ENCODE data around the gene PECR.

PECR gene

GRCh38 chr2:216074794-216075193 is 6.8 kb downstream of the PECR start:
- no peak overlapping the region for H3K4me3 ChIP-seq (ENCODE audit: low read length)
- no peaks in the 10 kb centered on the region for H3K9me3 ChIP-seq (ENCODE audit: insufficient read depth, low read length)
- no peaks in the 10 kb centered on the region for H4K20me1 ChIP-seq (ENCODE audit: insufficient read depth, low read length)
- no peak overlapping the region for H3K27ac ChIP-seq (ENCODE audit: low read length)
- TF ChIP-seq CTCF (IDR thresholded peaks at IDR 0.05; ENCODE audit: low read depth, low read length) = no peak
- no peak for TF ChIP-seq EZH2phosphoT487 (IDR thresholded peaks at IDR 0.05; ENCODE audit: low read depth)
- peaks cover 5% of the 10 kb centered on the region for H3K36me3 ChIP-seq (replicated peaks; ENCODE audit: low read depth, low read length)
- H3K79me2 ChIP-seq (ENCODE audit: low read length) = no peaks in the 10 kb centered on the region
- no peak overlapping the region for H3K4me2 ChIP-seq (ENCODE audit: low read length)
- H3K4me1 ChIP-seq (ENCODE audit: low read length) = no peaks in the 10 kb centered on the region
- no peaks in the 10 kb centered on the region for H3K27me3 ChIP-seq (ENCODE audit: low read depth, low read length)
- H2AFZ ChIP-seq (ENCODE audit: low read depth, low read length) = no peak overlapping the region
- no peak overlapping the region for H3K9ac ChIP-seq (ENCODE audit: low read length)

- Histone ChIP-seq H3K4me3 (ENCODE audit: low read length) (no peak overlapping the region), H3K9ac (ENCODE audit: low read length) (no peak overlapping the region), H3K36me3 (replicated peaks; ENCODE audit: low read depth, low read length) (peaks cover 5% of the 10 kb centered on the region), H4K20me1 (ENCODE audit: insufficient read depth, low read length) (no peaks in the 10 kb centered on the region), H3K79me2 (ENCODE audit: low read length) (no peaks in the 10 kb centered on the region), H2AFZ (ENCODE audit: low read depth, low read length) (no peak overlapping the region), H3K27me3 (ENCODE audit: low read depth, low read length) (no peaks in the 10 kb centered on the region), H3K4me2 (ENCODE audit: low read length) (no peak overlapping the region), H3K4me1 (ENCODE audit: low read length) (peaks cover 1% of the 10 kb centered on the region), H3K27ac (ENCODE audit: low read length) (no peak overlapping the region), H3K9me3 (ENCODE audit: insufficient read depth, low read length) (no peaks in the 10 kb centered on the region)
- TF ChIP-seq CTCF (IDR thresholded peaks at IDR 0.05; ENCODE audit: low read depth, low read length) = no peak
- TF ChIP-seq EZH2phosphoT487 (IDR thresholded peaks at IDR 0.05; ENCODE audit: low read depth) = no peak
Observed at GRCh38 chr2:216074380-216074779, 7.2 kb downstream of the PECR start.

GRCh38 chr2:216073773-216074172 is 7.8 kb downstream of the PECR start:
- H3K27me3 ChIP-seq (ENCODE audit: low read depth, low read length) = no peaks in the 10 kb centered on the region
- H3K9ac ChIP-seq (ENCODE audit: low read length) = no peak overlapping the region
- no peaks in the 10 kb centered on the region for H3K9me3 ChIP-seq (ENCODE audit: insufficient read depth, low read length)
- no peak overlapping the region for H2AFZ ChIP-seq (ENCODE audit: low read depth, low read length)
- peaks cover 5% of the 10 kb centered on the region for H3K36me3 ChIP-seq (replicated peaks; ENCODE audit: low read depth, low read length)
- peaks cover 7% of the 10 kb centered on the region for H3K4me1 ChIP-seq (ENCODE audit: low read length)
- no peak overlapping the region for H3K27ac ChIP-seq (ENCODE audit: low read length)
- H4K20me1 ChIP-seq (ENCODE audit: insufficient read depth, low read length) = no peaks in the 10 kb centered on the region
- H3K79me2 ChIP-seq (ENCODE audit: low read length) = no peaks in the 10 kb centered on the region
- H3K4me2 ChIP-seq (ENCODE audit: low read length) = no peak overlapping the region
- TF ChIP-seq EZH2phosphoT487 (IDR thresholded peaks at IDR 0.05; ENCODE audit: low read depth) (no peak), CTCF (IDR thresholded peaks at IDR 0.05; ENCODE audit: low read depth, low read length) (no peak)
- H3K4me3 ChIP-seq (ENCODE audit: low read length) = no peak overlapping the region

- Histone ChIP-seq H3K4me1 (ENCODE audit: low read length) (peaks cover 7% of the 10 kb centered on the region), H3K4me2 (ENCODE audit: low read length) (no peak overlapping the region), H3K9me3 (ENCODE audit: insufficient read depth, low read length) (no peaks in the 10 kb centered on the region), H3K27me3 (ENCODE audit: low read depth, low read length) (no peaks in the 10 kb centered on the region), H3K4me3 (ENCODE audit: low read length) (no peak overlapping the region), H3K36me3 (replicated peaks; ENCODE audit: low read depth, low read length) (peaks cover 5% of the 10 kb centered on the region), H2AFZ (ENCODE audit: low read depth, low read length) (no peak overlapping the region), H3K79me2 (ENCODE audit: low read length) (no peaks in the 10 kb centered on the region), H4K20me1 (ENCODE audit: insufficient read depth, low read length) (no peaks in the 10 kb centered on the region), H3K27ac (ENCODE audit: low read length) (no peak overlapping the region), H3K9ac (ENCODE audit: low read length) (no peak overlapping the region)
- no peak for TF ChIP-seq EZH2phosphoT487 (IDR thresholded peaks at IDR 0.05; ENCODE audit: low read depth)
- no peak for TF ChIP-seq CTCF (IDR thresholded peaks at IDR 0.05; ENCODE audit: low read depth, low read length)
Observed at GRCh38 chr2:216072473-216072872, 9.1 kb downstream of the PECR start.

All from OCI-LY3 (cell line).